Skeletal muscle tissue (tissue), 4 donors: ENCODE data around the gene MAPK12. TPM values are rescaled to one million over a fixed set of nuclear protein-coding genes. Genes with fewer than 3 reads are reported as not detected.
A peak's percentile ranks its signal among the peaks of the same experiment; 100 is the strongest.

Experiments
- H3K27ac ChIP-seq: one replicate; pipeline ENCODE4 v1.7.0; 2013; ENCODE audit warnings: mild to moderate bottlenecking, low read depth, low read length, inconsistent platforms
- H3K27me3 ChIP-seq, 3 donors: one replicate each; pipeline ENCODE4 v1.7.0; 2013; ENCODE audit warnings: low read length in 3 of 3; ENCODE audit not compliant: control insufficient read depth in 3 of 3, insufficient read depth in 3 of 3
- H3K36me3 ChIP-seq, 3 donors: one replicate each; pipeline ENCODE4 v1.7.0; 2013; ENCODE audit warnings: low read length in 3 of 3; ENCODE audit not compliant: control insufficient read depth in 3 of 3, insufficient read depth in 3 of 3
- H3K4me1 ChIP-seq, 3 donors: one replicate each; pipeline ENCODE4 v1.7.0; 2013; ENCODE audit warnings: low read length in 3 of 3, mild to moderate bottlenecking in 3 of 3; ENCODE audit not compliant: control insufficient read depth in 3 of 3, insufficient read depth in 3 of 3
- H3K4me3 ChIP-seq, 3 donors: one replicate each; pipeline ENCODE4 v1.7.0; 2013; ENCODE audit warnings: low read length in 3 of 3
- H3K9ac ChIP-seq, 3 donors: one replicate each; pipeline ENCODE4 v1.7.0; 2013; ENCODE audit warnings: low read length in 3 of 3, mild to moderate bottlenecking in 3 of 3, moderate library complexity in 2 of 3, low read depth in 1 of 3
- H3K9me3 ChIP-seq, 3 donors: one replicate each; pipeline ENCODE4 v1.7.0; 2013; ENCODE audit warnings: low read length in 3 of 3; ENCODE audit not compliant: control insufficient read depth in 3 of 3
- total RNA-seq: library from RNA; depleted of rRNA; stranded (reverse); fragments of >200 nt; gene quantifications from one replicate; pipeline ENCODE4 v1.2.3, GENCODE V29; 2014
- donor health status: Osteomylitis.

The MAPK12 gene
- total RNA-seq, 1 donor from 2014 or later = 18.8 TPM

DNA sequence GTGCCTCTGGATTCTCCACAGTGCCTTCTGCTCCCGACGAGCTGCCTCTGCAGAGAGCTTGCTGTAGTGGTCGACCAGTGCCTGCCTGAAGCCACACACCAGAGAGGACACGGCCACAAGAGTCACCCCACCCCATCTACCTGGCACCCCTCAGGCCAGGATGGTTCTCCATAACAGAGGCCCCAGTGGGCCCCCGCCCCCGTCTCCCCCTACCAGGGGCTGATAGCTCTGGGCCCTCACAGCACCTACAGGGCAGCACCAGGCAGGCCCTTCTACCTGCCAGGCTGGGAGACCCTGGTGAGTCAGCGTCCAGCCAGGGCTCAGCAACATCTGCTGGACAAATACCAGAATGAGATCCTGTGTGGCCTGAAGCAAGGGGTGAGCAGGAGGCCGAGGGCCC is 39.0 kb downstream of the MAPK12 start:
- Histone ChIP-seq H3K9me3 (no peaks in the 10 kb centered on the region), H3K27ac (no peak overlapping the region), H3K4me1 (peaks cover 0 to 10% (median 4%) of the 10 kb centered on the region in 3 donors), H3K4me3 (no peak overlapping the region), H3K27me3 (no peaks in the 10 kb centered on the region), H3K36me3 (peaks cover 70 to 85% (median 82%) of the 10 kb centered on the region in 3 donors), H3K9ac (no peak overlapping the region)

DNA sequence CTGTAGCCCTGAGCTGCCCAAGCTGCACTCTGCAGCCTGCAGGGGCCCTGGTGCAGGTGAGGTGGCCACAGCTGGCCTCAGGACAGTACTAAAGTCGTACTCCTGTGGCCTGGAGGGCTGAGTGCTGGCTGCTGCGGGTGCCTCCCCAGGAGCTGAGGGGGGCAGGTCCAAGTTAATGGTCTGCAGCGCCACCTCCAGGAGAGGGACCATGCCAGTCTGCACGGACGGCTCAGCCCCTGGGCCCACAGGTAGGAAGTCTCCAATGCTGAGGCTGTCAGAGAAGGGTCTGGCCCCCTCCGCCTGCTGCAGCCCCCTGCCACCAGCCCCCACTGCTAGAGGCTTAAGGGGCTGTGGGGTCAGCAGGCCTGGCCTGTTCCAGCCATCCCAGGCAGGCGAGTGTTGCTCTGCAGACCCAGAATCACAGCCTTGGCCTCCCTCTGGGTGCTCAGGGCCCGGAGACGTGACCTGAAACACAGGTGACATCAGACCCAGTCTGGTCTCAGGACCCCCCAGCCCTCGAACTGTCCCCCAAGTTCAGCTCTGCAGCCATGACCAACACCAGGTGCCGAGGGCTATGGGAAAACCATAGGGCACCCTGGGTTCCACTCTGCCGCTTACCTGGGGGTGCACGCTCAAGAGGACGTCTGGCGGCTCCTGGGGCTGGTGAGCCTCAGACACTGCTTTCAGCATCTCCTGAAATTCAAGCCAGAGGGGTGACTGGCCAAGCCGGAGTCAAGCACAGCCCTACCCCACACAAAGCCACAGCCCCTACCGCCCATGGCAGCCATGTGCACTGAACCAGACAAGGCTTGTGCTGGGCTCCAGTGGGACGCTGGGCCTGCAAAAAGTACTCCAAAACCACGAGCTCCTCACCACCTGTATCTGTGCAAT is 39.8 kb downstream of the MAPK12 start:
- H3K4me1 ChIP-seq = peaks cover 0 to 10% (median 4%) of the 10 kb centered on the region in 3 donors
- H3K9me3 ChIP-seq = no peaks in the 10 kb centered on the region
- no peak overlapping the region for H3K27ac ChIP-seq
- no peaks in the 10 kb centered on the region for H3K27me3 ChIP-seq
- no peak overlapping the region for H3K9ac ChIP-seq
- no peak overlapping the region for H3K4me3 ChIP-seq
- peaks cover 74 to 88% (median 83%) of the 10 kb centered on the region in 3 donors for H3K36me3 ChIP-seq

DNA sequence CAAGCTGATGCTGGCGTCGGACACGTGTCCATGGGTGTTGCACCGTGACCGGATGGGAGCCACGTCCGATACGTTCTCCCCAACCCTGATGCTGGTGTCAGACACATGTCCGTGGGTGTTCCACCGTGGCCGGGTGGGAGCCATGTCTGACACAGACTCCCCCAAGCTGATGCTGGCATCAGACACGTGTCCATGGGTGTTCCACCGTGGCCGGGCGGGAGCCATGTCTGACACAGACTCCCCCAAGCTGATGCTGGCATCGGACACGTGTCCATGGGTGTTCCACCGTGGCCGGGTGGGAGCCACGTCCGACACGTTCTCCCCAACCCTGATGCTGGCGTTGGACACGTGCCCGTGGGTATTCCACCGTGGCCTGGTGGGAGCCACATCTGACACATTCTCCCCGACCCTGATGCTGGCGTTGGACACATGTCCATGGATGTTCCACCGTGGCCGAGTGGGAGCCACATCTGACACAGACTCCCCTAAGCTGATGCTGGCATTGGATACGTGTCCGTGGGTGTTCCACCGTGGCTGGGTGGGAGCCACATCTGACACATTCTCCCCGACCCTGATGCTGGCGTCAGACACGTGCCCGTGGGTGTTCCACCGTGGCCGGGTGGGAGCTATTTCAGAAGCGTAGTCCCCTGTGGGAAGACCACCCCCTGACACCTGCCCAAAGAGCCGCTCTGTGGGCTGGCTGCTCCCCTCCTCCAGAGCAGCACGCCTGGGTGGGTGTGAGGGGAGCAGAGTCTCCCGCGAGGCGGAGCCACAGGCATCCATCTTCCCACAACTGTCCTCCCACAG is 40.7 kb downstream of the MAPK12 start:
- Histone ChIP-seq H3K4me3 (no peak overlapping the region), H3K4me1 (peaks cover 0 to 10% (median 4%) of the 10 kb centered on the region in 3 donors), H3K27ac (no peak overlapping the region), H3K36me3 (peaks cover 78 to 89% (median 85%) of the 10 kb centered on the region in 3 donors), H3K9ac (no peak overlapping the region), H3K27me3 (no peaks in the 10 kb centered on the region), H3K9me3 (no peaks in the 10 kb centered on the region)

DNA sequence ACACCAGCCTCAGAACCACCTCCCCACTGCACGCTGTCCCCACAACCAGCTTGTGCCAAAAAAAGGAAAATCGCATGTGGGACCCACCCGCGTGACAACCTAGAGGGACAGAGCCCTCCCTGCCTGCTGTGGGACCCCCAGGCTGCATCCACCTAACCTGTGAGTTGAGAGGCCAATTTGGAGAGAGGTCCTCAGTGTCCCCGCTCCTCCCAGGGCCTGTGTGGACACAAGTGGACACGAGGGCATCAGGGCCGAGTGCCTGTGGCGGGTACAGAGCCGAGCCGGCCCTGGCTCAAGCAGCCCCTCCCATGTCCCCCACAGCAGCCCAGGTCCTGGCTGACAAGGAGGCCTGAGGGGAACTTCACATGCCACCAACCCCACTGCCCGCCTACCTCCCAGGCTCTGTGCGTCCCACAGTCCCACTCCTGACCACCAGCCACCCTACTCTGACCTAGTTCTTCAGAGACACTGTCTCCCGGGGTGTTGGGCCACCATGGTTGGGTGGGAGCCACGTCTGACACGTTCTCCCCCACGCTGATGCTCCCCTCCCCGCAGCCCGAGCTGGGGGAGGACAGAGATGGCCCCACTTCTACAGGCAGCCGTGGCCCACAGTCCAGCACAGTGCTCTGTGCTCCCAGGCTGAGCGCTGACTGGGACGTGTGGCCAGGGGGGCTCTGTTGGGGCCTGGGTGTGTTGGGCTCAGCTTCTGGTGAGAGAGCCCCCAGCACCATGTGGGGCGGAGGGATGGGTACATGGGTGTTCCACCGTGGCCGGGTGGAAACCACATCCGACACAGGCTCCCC is 41.5 kb downstream of the MAPK12 start:
- Histone ChIP-seq H3K9me3 (no peaks in the 10 kb centered on the region), H3K4me3 (no peak overlapping the region), H3K4me1 (peaks cover 0 to 13% (median 4%) of the 10 kb centered on the region in 3 donors), H3K27ac (no peak overlapping the region), H3K27me3 (no peaks in the 10 kb centered on the region), H3K36me3 (peaks cover 78 to 87% (median 80%) of the 10 kb centered on the region in 3 donors), H3K9ac (peak overlapping the region in 1 of 3 donors; percentile 33)

DNA sequence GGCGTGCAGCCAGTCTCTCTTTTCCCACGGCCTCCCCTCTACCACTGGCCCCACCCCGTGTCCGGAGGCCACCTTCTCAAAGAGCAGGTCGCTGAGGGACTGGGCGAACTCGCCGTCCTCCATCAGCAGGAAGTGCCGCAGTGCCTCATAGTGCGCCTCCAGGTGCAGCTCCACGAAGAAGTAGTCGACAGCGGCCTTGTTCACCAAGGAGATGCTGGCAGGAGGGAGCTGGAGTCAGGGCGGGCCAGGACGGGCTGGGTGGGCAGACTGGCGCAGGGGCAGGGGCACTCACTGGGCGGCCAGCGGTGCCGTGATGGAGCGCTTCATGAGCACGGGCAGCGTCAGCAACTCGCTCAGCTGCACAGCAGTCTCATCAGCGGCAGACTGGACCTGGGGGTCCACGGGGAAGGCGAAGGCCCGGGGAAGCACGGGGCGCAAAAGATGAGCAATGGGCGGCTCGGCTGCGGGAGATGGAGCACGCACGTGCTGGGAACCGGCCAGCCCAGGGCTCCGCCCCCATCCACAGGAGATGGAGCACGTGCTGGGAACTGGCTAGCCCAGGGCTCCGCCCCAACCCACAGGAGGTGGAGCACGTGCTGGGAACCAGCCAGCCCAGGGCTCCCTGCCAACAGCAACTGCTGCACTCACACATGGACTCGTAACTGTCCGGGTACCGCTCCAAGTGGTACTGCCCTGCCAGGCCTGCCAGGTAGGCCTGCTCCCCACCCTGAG is 42.3 kb downstream of the MAPK12 start:
- Histone ChIP-seq H3K27ac (no peak overlapping the region), H3K9me3 (no peaks in the 10 kb centered on the region), H3K4me1 (peaks cover 0 to 14% (median 4%) of the 10 kb centered on the region in 3 donors), H3K9ac (peak overlapping the region in 1 of 3 donors; percentile 33), H3K27me3 (no peaks in the 10 kb centered on the region), H3K36me3 (peaks cover 79 to 89% (median 80%) of the 10 kb centered on the region in 3 donors), H3K4me3 (no peak overlapping the region)

DNA sequence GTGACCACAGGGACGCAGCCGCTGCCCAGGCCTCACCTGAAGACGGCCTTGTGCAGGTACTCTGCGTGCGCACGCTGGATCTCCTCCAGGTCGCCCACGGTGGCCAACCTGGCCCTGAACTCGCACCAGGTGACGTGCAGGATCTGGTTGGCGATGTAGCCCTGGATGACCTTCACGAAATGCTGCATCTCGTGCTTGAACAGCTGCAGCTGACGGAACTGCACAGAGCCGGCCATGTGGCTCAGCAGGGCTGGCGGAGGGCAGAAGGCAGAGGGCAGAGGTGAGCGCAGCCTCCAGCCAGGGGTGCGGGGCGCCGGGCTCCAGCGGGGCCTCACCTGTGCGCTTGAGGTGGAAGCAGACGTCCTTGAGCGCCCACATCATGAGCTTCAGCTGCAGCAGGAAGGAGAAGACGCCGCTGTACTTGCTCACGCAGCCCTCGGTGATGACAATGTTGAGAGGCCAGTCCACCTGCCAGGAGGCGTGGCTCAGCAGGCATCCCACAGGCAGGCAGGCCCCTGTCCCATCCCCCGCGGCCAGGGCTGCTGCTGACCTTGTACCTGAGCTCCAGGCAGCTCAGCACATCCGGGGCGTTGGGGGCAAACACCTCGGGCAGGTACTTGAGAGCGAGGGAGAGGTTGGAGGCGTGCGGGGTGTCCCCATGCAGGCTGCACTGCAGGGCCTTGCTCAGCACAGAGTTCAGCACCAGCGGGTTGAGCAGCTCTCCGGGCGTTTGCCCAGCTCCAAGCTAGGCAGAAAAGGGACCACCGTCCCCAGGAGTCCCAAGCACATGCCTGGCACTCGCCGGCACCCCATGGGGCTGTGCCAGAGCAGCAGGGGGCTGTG is 43.1 kb downstream of the MAPK12 start:
- Histone ChIP-seq H3K9me3 (no peaks in the 10 kb centered on the region), H3K36me3 (peaks cover 75 to 82% (median 76%) of the 10 kb centered on the region in 3 donors), H3K27me3 (no peaks in the 10 kb centered on the region), H3K9ac (no peak overlapping the region), H3K4me3 (no peak overlapping the region), H3K27ac (no peak overlapping the region), H3K4me1 (peaks cover 0 to 14% (median 4%) of the 10 kb centered on the region in 3 donors)

DNA sequence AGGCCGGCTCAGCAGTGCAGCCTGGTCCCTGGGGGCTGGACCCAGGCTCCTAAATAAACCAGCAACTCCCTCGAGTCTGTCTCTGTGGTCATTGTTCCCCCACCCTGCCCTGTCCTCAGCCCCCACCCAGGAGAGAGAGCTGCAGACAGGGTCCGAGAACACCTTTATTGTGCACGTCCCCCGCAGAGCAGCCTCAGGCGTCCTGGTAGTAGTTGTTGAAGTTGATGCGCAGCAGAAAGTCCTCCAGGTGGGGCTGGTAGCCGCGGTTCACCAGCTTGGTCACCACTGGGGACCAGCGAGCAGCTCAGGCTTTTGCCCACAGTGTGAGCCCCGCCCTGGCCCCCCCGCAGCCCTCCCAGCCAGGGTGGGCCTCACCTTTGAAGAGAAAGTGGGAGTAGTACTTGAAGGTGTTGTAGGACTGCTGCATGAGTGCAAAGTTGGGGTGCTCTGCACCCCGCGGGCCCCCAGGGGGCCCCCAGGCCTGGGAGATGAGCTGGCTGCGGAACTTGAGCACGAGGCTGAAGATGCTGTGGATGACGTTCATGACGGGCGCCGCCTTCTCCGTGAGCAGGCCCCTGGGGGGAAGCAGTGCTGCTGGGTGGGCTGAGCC is 43.8 kb downstream of the MAPK12 start:
- H3K27ac ChIP-seq = no peak overlapping the region
- peaks cover 75 to 81% (median 76%) of the 10 kb centered on the region in 3 donors for H3K36me3 ChIP-seq
- H3K4me1 ChIP-seq = peaks cover 0 to 14% (median 4%) of the 10 kb centered on the region in 3 donors
- H3K4me3 ChIP-seq = no peak overlapping the region
- H3K9ac ChIP-seq = no peak overlapping the region
- H3K27me3 ChIP-seq = no peaks in the 10 kb centered on the region
- no peaks in the 10 kb centered on the region for H3K9me3 ChIP-seq

DNA sequence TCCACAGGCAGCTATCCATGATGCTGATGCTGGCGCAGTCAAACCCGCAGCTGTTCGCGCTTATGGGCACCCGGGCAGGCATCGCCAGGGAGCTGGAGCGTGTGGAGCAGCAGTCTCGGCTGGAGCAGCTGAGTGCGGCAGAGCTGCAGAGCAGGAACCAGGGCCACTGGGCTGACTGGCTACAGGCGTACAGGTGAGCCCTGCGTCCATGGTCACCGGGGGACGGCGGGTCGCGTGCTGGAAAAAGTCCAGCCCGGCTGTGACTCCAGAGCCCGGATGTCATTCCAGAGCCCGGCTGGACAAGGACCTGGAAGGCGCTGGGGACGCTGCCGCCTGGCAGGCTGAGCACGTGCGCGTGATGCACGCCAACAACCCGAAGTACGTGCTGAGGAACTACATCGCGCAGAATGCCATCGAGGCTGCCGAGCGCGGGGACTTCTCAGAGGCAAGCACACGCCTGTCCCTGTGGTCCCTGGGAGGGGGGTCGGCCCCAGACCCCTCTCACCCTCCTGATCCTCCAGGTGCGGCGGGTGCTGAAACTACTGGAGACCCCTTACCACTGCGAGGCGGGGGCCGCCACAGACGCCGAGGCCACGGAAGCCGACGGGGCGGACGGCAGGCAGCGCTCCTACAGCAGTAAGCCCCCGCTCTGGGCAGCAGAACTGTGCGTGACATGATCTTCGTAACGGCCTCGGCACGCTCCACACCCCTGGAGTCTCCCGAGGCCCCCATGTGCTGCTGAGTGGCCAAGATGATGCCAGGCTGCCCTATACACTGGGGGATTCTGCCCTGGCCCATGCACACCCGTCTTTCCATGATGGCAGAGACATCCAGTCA is 44.6 kb downstream of the MAPK12 start:
- peaks cover 0 to 14% (median 4%) of the 10 kb centered on the region in 3 donors for H3K4me1 ChIP-seq

More for the DNA sequence above, 44.6 kb downstream of the MAPK12 start:
- Histone ChIP-seq H3K27me3 (no peaks in the 10 kb centered on the region), H3K27ac (no peak overlapping the region), H3K4me3 (no peak overlapping the region), H3K36me3 (peaks cover 72 to 79% (median 72%) of the 10 kb centered on the region in 3 donors), H3K9me3 (no peaks in the 10 kb centered on the region), H3K9ac (no peak overlapping the region)
